NCI-H1930 (cell line): ENCODE measurements around the gene LRRC37B.
"Not testable (repeated sequence)": the region's sequence is repeated elsewhere in the genome, so short reads cannot be mapped to it uniquely, and the experiment has no call there.

Experiments used
- DNase-seq, 2 experiments: peaks; one replicate each; lab custom pipeline; 2025; lab: John Stamatoyannopoulos, UW

Gene LRRC37B

DNA sequence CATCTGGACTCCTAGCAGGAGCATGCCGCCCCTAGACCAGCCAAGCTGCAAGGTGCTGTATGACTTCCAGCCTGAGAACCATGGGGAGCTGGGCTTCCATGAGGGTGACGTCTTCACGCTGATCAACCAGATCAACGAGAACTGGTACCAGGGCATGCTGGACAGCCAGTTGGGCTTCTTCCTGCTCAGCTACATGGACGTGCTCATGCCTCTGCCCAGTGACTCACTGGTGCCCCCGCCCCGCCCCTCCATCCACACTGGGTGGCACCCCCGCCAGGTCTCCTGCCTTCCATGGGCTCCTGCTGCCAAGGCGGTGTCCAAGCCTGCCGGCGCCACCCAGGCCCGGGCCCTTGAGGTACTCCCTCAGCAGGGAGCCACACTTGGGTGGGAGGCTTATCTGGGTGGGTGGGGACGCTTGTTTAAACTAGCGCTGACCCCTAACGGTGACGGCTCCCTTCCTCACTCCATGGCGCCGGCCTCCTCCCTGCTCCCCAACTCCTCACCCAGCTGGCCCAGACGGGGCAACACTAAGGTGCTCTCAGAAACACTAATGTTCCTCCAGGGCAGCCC, 34.2 kb downstream of the LRRC37B start:
- DNase-seq, result not testable (repeated sequence)

DNA sequence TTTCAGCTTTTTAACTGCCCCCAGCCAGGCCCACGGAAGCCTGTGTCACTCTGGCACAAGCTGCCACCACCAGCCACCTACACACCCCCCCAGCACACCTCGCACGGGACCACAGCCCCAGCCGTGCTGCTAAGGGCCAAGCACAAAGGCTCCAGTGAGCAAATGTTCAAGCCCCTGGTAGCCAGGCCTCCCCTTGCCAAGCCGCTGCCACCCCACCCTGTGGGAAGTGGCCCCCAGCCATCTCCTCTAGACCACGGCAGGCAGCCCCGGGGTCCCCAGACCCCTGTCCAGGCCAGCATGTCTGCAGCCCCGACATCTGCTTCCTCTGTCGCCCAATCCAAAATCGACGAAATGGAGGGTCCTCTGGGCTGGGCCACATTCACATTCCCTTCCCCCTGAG, 35.1 kb downstream of the LRRC37B start:
- DNase-seq, result not testable (repeated sequence)

DNA sequence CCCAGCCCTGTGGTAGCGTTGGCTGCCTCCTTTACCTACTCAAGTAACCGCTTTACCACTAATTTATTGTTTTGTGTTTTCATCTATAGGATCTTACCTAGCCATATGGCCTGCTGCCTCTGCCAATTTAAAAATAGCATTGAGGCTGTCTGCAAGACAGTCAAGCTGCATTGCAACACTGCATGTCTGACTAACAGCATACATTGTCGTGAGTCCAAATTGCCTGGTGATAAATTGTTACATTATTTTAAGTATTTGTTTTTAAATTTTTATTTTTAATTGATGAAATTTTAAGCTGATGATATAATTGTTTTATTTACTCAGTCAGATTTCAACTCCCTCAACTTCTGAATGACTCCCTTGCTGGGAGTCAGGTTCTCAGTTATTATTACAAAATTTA, 38.4 kb downstream of the LRRC37B start:
- not testable (repeated sequence) for DNase-seq

DNA sequence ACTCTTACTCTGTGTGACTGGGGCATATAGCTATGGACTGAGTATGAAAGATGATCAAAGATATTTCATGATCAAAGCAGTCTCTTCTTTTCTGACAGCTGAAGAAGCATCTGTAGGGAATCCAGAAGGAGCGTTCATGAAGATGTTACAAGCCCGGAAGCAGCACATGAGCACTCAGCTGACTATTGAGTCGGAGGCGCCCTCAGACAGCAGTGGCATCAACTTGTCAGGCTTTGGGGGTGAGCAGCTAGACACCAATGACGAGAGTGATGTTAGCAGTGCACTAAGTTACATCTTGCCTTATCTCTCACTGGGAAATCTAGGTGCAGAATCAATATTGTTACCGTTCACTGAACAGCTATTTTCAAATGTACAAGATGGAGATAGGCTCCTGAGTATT, 40.5 kb downstream of the LRRC37B start:
- not testable (repeated sequence) for DNase-seq

DNA sequence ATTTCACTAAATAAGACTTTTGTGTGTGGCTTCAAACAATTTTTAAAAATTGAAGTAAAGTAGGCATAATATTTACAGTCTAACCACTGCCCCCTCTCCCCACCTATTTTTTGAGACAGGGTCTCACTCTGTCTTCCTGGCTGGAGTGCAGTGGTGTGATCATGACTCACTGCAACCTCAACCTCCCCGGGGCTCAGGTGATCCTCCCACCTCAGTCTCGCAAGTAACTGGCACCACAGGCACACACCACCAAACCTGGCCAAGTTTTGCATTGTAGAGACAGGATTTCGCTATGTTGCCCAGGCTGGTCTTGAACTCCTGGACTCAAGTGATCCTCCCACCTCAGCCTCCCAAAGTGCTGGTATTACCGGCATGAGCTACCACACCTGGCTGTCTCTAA, 47.8 kb downstream of the LRRC37B start:
- DNase-seq, result not testable (repeated sequence)

DNA sequence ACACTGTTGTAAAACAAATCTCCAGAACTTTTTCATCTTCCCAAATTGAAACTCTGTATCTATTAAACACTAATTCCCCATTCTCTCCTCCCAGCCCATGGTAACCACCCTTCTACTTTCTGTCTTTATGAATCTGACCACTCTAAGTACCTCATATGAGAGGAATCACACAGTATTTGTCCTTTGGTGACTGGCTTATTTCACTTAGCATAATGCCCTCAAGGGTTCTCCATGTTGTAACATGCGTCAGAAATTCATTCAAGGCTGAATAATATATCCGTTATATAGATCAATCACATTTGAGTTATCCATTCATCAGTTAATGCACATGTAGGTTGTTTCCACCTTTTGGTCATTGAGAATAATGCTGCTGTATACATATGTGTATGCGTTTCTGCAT, 48.2 kb downstream of the LRRC37B start:
- not testable (repeated sequence) for DNase-seq

DNA sequence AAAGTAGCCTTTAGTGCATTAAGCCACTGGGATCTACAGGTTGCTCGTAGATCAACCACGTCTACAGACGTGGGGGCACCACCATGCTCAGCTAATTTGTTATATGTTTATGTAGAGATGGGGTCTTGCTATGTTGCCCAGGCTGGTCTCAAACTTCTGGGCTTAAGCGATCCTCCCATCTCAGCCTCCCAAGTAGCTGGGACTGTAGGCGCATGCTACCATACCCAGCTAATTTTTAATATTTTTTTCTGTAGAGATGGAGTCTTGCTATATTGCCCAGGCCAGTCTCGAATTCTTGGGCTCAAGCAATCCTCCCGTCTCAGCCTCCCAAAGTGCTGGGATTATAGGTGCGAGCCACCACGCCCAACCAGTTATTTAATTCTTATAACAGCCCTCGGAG, 49.3 kb downstream of the LRRC37B start:
- not testable (repeated sequence) for DNase-seq

DNA sequence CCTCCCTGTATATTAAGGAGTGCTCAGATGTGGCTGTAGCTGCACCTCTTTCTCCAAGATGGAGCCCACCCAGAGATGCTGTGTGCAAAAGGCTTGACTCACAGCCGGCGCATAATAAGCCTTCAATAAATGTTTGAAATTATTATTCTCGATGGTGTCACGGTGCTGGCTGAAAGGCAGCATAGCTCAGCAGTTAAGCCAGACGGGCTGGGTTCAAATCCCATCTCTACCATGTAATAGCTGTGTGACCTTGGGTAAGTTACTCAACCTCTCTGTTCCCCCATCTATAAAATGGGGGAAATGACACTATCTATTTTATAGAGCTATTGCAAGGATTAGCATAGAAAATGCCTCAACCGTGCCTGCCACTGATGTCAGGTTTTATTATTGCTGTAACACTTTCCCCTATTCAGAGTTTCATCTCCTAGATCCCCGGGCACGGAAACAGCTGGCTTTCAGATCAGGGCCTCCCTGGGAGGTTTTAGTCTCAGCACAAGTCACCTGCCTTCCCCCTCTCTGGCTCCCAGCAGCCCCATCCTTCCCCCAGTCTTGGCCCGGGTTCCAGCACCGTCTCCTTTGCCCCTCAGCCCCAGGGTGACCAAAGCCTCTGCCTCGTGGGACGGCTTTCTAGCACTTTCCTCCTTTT, 50.4 kb downstream of the LRRC37B start:
- not testable (repeated sequence) for DNase-seq

DNA sequence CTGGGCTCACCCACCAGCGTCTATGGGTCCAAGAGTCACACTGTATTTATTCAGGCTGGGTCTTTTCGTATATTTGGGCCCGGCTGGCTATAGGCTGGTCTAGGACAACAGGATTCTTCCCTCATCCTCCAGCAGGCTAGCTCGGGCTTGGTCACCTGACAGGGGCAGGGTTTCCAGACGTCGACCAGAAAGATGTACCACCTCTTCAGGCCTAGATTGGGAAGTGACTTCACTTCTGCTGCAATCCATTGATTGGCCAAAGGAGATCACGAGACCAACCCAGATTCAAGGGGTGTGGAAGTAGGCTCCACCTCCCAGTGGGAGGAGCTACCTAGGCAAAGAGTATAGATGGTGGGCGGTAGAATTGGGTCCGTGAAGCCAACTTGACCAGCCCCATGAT, 53.5 kb downstream of the LRRC37B start:
- not testable (repeated sequence) for DNase-seq

DNA sequence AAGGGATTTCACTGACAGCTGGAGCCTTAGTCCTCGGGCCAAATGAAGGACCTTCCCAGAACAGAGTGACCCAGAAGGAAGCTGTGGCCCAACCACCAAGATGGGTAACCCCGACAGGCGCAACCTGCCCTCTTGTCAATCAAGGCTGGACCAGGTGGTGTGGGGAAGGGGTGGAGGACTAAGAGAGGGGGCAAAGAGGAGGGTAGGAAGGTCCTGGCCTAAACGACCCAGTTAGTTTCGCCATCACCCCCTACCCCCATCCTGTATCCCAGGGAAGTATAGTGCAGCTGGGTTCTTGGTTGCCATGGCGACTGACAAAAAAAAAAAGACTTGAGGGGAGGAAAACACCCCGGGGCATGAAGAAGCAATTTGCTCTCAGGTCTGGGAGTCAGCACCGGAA, 54.7 kb downstream of the LRRC37B start:
- DNase-seq, result not testable (repeated sequence)

DNA sequence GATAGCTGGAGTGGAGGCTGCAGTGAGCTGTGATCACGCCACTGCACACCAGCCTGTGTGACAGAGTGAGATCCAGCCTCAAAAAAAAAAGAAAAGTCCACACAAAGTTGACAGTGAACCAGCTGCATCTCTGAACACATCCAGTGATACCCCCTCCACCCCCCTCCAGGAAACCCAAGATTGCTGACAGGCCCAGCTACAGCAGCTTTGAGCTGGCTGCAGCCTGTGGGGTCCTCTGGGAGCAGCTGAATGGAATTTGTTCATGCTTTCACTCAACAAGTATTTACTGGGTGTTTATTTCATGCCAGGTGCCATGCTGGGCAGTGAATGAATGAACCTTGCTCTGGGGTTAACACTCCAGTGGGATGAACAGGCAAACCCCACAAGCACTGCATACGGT, 56.9 kb downstream of the LRRC37B start:
- not testable (repeated sequence) for DNase-seq

DNA sequence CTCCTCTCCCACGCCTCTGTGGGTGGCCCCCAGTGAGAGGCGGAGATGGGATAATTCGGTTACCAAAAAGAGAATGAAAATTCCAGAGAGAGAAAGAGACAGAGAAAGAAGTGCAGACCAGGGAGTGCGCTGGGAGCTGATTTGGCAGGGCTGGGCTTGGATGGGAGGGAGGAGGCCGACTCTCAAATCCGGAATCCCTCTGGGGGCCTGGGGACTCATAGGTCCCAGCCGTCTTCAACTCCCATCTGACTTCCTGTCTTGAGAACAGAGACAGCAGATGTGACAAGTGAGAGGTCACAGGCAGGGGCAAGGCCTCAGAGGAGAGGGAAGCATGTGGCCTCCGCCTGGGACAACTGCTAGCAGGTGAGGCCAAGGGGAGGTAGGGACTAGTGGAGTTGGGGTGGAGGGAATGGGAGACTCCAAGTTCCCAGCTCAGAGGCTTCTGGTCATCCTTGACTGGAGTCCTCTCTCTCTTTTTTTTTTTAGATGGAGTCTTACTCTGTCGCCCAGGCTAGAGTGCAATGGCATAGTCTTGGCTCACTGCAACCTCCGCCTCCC, 59.0 kb downstream of the LRRC37B start:
- not testable (repeated sequence) for DNase-seq

DNA sequence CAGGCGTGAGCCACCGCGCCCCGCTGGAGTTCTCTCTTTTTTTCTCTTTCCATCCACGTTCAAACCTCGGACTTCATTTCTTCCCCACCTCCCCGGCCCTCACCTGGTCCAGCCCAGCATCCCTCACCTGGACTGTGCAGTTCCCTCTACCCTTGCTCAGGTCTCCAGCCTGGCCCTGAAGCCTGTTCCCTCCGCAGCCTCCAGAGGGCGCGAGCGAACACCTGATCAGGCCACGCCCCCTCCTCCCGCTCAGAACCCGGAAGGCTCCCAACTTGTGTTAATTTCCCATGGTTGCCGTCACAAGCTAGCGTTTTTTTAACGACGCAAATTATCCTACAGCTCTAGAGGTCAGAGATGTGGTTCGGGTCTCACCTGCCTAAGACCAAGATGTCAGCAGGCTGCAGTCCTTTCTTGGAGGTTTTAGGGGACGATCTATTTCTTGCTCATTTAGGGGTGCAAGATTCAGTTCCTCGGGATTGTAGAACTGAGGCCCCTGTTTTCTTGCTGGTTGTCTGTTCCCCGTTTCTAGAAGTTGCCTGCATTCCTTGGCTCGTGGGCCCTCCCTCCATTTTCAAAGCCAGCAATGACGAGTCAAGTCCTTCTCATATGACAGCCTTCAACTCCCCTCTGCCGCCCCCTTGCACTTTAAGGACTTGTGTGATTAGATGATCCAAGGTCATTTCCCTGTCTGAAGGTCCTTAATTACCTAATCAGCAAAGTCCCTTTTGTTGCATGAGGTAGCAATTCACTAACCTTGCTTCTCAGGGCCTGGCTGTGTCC, 59.9 kb downstream of the LRRC37B start:
- DNase-seq, result not testable (repeated sequence)

DNA sequence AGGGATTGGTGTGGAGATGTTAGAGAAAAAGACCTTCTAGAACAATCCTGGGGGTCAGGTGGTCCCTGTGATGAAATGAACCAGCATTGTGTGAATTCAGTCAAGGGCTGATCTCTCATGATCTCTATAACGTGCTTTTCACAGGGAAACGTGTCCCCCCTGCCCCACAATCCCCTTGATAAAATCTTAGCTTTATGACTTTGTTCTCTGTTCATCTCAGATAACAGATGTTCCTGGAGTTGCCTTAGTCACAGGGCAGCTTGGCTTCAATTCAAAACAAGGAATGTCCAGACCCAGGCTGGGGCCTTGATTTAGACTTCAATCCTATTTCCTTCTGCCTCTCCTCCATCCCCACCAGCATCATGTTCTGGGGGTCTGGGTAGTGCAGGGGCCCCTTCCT, 61.9 kb downstream of the LRRC37B start:
- DNase-seq, result not testable (repeated sequence)

DNA sequence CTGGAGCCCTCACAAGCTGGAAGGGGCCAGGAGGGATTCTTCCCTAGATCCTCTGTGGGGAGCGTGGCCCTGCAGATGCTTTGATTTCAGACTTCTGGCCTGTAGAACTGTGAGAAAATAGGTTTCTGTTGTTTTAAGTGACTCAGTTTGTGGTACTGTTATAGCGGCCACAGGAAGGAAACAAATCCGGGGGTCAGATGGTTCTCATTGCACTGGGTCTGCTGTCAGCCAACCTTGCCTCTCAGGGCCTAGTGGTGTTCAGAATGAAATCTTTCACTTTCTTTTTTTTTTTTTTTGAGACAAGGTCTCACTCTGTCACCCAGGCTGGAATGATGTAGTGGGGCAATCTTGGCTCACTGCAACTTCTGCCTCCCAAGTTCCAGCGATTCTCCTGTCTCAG, 64.8 kb downstream of the LRRC37B start:
- DNase-seq, result not testable (repeated sequence)

DNA sequence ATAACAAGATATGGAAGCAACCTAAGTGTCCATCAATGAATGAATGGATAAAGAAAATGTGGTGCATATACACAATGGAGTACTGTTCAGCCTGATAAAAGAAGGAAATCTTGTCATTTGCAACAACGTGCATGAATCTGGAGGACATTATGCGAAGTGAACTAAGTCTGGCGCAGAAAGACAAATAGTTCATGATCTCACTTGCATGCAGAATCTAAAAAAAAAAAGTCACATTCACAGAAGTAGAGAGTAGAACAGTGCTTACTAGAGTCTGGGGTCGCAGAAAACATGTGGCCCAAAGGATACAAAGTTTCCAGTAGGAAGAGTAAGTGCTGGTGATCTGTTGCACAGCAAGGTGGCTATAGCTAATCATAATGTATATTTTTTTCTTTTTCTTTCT, 65.9 kb downstream of the LRRC37B start:
- DNase-seq, result not testable (repeated sequence)

DNA sequence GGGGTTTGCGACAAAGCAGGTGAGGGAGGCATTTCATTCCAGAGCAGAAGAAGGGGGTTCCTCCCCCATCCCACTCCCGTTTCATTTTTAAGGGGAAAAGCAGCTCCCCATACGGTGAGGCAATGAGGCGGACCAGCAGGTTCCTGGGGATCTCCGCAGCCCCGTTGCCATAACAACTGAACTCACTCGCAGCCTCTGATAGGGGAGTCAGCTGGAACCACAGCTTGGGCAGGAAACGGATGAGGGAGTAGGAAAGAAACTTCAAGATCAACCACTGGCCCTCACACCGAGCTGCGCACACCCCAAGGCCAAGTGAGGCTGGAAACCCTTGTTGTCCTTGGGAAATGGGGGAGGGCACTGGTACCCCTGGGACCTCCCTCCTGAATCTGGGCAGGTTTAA, 72.6 kb downstream of the LRRC37B start:
- not testable (repeated sequence) for DNase-seq

DNA sequence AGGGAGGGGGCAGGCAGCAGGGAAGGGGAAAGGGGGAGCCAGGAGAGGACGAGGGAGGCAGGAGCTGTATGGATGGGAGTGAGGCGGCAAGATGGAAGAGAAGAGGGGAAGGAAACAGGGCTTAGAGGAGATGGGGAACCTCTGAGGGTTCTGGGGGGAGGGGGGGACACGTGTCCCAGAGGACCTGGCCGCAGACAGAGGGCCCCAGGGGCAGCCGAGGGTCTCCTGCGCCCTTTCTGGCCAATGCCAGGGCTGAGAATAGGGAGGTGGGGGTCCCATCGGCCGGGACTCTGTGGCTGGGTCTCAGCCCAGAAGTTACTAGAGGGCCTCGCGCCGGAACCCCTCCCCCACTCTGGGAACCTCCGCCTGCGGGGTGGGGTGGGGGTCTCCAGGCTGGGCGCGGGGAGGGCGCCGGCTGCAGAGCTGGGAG, 76.4 kb downstream of the LRRC37B start:
- DNase-seq, result not testable (repeated sequence)

DNA sequence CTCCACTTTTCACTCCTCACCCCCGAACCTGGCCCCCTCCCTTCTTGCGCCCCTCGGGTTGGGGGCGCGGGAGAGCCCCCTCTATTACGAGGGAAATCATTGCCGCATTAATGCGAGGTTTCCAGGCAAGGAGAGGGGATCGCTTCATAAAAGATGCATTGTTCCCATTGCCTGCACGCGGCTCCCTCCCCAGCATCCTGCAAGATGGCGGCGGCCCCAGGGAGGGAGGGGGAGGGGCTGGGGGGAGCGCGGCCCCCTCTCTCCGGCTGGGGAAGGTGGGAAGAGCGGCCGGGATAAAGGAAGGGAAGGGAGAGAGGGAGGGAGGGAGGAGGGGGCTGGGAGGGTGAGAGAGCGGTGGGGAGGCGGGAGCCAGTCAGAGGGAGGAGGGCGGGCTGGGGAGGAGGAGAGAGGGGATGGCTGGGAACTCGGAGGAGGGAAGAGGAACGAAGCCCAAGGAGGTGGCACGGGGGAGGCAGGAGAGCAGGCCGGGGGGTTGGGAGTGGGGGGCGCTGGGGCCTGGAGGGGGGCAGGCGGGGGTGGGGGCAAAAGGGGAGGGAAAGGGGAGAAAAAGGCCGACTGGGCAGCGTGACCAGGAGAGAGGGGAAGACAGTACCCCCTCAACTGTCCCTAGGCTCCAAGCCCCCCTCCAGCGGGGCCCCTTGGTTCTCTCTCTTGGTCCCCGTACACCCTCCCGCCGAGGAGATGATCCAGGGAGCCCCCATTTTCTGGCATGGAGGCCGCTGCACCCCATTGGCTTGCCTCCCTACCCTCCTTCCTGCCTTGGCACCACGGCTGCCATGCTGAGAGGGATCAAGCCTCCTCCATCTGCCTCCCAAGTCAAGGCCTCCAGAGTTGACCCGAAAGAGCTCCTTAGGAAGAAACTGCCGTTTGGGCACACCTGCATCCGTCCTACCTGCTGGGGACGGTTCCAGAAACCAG, 77.1 kb downstream of the LRRC37B start:
- peak; percentile 8 to 29 for DNase-seq

DNA sequence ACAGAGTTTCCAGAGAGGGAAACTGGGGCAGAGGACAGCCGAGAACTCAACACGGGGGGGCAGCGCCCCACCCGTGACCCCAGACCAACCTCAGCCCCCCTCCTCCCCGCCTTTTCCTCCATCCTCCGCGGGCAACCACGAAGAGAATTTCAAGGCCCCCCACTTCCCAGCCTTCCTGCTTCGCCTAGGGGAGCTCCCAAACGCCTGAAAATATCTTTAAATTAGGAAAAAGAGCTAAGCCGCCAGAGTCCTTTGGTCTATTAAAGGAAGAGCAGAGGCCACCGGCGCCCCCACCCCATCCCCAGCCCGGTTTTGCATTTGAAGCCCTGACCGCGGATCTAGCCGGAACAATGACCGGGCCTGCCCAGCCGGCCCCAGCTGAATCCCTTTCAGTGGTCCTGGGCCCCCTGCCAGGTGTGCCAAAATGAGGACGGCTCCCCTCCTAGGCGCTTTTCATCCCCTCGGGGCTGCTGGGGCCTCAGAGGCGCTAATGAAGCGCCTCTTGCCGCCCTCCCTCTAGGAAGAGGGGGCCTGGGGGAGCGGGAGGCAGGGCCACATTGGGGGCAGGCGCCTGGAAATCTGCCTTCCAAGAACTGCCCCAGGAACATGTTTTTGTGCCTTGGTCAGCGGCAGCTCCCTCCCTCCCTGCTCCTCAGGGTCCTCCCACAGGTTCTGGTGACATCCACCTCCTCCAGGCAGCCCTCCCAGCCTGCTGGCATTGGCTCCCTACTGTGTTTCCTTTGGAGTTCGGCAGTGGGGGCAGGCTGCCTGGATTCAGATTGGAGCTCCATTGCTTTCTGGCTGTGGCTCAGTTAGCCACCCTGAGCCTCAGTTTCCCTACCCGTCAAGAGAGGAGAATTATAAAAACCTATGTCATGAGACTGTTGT, 78.0 kb downstream of the LRRC37B start:
- DNase-seq, result not testable (repeated sequence)

DNA sequence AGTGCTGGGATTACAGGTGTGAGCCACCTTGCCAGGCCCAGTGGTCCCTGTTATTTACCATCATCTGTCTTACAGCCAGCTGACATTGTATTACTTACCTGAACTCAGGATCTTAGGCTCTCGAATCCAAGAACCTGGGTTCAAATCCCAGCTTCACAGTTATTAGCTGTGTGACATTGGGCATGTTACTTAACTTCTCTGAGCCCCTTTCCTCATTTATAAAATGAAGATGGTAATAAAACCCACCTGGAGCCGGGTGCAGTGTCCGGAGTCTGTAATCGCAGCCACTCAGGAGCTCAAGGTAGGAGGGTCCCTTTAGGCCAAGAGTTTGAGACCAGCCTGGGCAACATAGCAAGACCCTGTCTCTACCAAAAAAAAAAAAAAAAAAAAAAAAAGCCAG, 79.7 kb downstream of the LRRC37B start:
- not testable (repeated sequence) for DNase-seq
